GM23338 (cell line): Measurements from ENCODE around the gene PRSS48.

Experiments
- CREB1 ChIP-seq: fragments of 250-450 bp; sonication (Bioruptor Pico); IDR thresholded peaks from 2 replicates; pipeline ENCODE4 v1.5.0; 2020; ENCODE audit warnings: low read depth, mild to moderate bottlenecking, moderate library complexity
- EZH2 ChIP-seq: fragments of 200-600 bp; sonication (generic); IDR thresholded peaks from one replicate; pipeline ENCODE4 v1.8.0; 2017; ENCODE audit warnings: antibody characterized with exemption, mild to moderate bottlenecking, low read depth; ENCODE audit not compliant: unreplicated experiment
- EZH2phosphoT487 ChIP-seq: fragments of 200-600 bp; sonication (generic); IDR thresholded peaks from one replicate; pipeline ENCODE4 v1.8.1; 2018; ENCODE audit warnings: antibody characterized with exemption; ENCODE audit not compliant: unreplicated experiment
- NANOG ChIP-seq: IDR thresholded peaks from 2 replicates; pipeline ENCODE4 v1.6.1; 2016; ENCODE audit warnings: antibody characterized with exemption, borderline replicate concordance
- POLR2AphosphoS5 ChIP-seq: IDR thresholded peaks from 2 replicates; pipeline ENCODE4 v1.6.1; 2016; ENCODE audit warnings: antibody characterized with exemption, low read depth
- STAT1 ChIP-seq: IDR thresholded peaks from one replicate; pipeline ENCODE4 v1.6.1; 2016; ENCODE audit warnings: antibody characterized with exemption; ENCODE audit not compliant: unreplicated experiment
- ZNF114 ChIP-seq: fragments of 250-450 bp; sonication (Bioruptor Pico); IDR thresholded peaks from 2 replicates; pipeline ENCODE4 v1.5.0; 2020; ENCODE audit warnings: mild to moderate bottlenecking, moderate library complexity
- ZNF331 ChIP-seq: fragments of 250-450 bp; sonication (Bioruptor Pico); IDR thresholded peaks from 2 replicates; pipeline ENCODE4 v1.5.0; 2020; ENCODE audit warnings: low read depth, mild to moderate bottlenecking, moderate library complexity
- TF ChIP-seq, protein P1 (sequence below), 2 experiments: fragments of 200-600 bp in 1 of 2; sonication (generic) in 1 of 2; conservative IDR thresholded peaks; 2 replicates each; pipeline versions ENCODE4 v1.5.1 to v1.6.1; 2016 to 2017; ENCODE audit warnings: antibody characterized with exemption in 2 of 2, low read depth in 2 of 2, mild to moderate bottlenecking in 2 of 2, moderate library complexity in 1 of 2
- TF ChIP-seq, protein P2 (sequence below): IDR thresholded peaks from one replicate; pipeline ENCODE4 v1.6.1; 2018; ENCODE audit warnings: antibody characterized with exemption; ENCODE audit not compliant: unreplicated experiment
- TF ChIP-seq, protein P3 (sequence below): IDR thresholded peaks from 2 replicates; pipeline ENCODE4 v1.6.1; 2016; ENCODE audit warnings: antibody characterized with exemption

DNA sequence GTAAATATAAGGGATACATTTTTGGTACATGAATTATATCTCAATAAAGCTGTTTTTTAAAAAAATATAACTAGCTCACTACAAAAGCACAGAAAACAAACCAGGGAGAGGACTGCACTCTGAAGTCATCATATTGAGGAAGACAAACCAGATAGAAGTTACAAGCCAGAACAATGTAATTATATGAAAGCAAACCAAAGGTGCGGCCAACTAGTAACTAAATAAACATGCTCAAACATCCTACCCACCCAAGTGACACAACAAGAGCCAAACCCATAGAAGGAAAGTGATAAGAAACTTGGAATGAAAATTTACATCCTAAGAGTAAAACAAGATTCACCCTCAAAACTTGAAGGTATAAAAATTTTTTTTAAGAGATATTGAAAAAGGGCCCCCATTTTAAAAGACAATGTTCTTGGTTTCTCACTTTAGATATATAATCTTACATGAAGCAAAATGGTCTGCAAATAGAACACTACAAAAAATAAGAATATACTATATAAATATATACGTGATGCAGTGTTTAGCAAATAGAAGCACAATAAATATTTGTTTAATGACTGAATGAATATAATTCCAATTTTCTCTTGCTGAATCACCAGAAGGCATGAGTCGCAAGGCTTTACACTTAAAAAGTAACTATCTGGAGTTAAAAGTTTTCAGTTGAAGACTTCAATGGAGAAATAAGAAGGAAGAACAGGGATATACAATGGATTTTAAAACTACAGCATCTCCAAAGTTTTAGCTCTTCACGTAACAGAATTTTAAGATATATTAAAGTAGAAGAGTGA lies 52.5 kb downstream of the PRSS48 start:
- TF ChIP-seq, protein P1, sequence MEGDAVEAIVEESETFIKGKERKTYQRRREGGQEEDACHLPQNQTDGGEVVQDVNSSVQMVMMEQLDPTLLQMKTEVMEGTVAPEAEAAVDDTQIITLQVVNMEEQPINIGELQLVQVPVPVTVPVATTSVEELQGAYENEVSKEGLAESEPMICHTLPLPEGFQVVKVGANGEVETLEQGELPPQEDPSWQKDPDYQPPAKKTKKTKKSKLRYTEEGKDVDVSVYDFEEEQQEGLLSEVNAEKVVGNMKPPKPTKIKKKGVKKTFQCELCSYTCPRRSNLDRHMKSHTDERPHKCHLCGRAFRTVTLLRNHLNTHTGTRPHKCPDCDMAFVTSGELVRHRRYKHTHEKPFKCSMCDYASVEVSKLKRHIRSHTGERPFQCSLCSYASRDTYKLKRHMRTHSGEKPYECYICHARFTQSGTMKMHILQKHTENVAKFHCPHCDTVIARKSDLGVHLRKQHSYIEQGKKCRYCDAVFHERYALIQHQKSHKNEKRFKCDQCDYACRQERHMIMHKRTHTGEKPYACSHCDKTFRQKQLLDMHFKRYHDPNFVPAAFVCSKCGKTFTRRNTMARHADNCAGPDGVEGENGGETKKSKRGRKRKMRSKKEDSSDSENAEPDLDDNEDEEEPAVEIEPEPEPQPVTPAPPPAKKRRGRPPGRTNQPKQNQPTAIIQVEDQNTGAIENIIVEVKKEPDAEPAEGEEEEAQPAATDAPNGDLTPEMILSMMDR (conservative IDR thresholded peaks at IDR 0.05; ENCODE audit: low read depth in 2 of 2): no peak
- no peak for TF ChIP-seq ZNF331 (CRISPR knock-in tag)
- no peak for TF ChIP-seq POLR2AphosphoS5
- TF ChIP-seq, protein P2, sequence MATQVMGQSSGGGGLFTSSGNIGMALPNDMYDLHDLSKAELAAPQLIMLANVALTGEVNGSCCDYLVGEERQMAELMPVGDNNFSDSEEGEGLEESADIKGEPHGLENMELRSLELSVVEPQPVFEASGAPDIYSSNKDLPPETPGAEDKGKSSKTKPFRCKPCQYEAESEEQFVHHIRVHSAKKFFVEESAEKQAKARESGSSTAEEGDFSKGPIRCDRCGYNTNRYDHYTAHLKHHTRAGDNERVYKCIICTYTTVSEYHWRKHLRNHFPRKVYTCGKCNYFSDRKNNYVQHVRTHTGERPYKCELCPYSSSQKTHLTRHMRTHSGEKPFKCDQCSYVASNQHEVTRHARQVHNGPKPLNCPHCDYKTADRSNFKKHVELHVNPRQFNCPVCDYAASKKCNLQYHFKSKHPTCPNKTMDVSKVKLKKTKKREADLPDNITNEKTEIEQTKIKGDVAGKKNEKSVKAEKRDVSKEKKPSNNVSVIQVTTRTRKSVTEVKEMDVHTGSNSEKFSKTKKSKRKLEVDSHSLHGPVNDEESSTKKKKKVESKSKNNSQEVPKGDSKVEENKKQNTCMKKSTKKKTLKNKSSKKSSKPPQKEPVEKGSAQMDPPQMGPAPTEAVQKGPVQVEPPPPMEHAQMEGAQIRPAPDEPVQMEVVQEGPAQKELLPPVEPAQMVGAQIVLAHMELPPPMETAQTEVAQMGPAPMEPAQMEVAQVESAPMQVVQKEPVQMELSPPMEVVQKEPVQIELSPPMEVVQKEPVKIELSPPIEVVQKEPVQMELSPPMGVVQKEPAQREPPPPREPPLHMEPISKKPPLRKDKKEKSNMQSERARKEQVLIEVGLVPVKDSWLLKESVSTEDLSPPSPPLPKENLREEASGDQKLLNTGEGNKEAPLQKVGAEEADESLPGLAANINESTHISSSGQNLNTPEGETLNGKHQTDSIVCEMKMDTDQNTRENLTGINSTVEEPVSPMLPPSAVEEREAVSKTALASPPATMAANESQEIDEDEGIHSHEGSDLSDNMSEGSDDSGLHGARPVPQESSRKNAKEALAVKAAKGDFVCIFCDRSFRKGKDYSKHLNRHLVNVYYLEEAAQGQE: no peak
- TF ChIP-seq EZH2: no peak
- no peak for TF ChIP-seq EZH2phosphoT487
- no peak for TF ChIP-seq CREB1 (CRISPR knock-in tag)
- no peak for TF ChIP-seq STAT1
- TF ChIP-seq ZNF114 (CRISPR knock-in tag): no peak
- TF ChIP-seq NANOG: no peak
- TF ChIP-seq, protein P3, sequence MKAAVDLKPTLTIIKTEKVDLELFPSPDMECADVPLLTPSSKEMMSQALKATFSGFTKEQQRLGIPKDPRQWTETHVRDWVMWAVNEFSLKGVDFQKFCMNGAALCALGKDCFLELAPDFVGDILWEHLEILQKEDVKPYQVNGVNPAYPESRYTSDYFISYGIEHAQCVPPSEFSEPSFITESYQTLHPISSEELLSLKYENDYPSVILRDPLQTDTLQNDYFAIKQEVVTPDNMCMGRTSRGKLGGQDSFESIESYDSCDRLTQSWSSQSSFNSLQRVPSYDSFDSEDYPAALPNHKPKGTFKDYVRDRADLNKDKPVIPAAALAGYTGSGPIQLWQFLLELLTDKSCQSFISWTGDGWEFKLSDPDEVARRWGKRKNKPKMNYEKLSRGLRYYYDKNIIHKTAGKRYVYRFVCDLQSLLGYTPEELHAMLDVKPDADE: no peak
